ENCODE results near the gene OR56B4. TPM values are rescaled to one million over a fixed set of nuclear protein-coding genes. Genes with fewer than 3 reads are reported as not detected.

The OR56B4 gene
- total and polyA plus RNA-seq, 7 experiments from 2014 or later = not detected

Other genes starting within 250 kb of the OR56B4 start
- not detected for gene OR52E8, start 250.0 kb upstream of the OR56B4 start, total RNA-seq
- gene OR52E8, start 250.0 kb upstream of the OR56B4 start, polyA plus RNA-seq = not detected
- not detected for gene OR52E4, start 227.1 kb upstream of the OR56B4 start, total RNA-seq
- not detected for gene OR52E4, start 227.1 kb upstream of the OR56B4 start, polyA plus RNA-seq
- not detected for gene OR52E5, start 214.5 kb upstream of the OR56B4 start, total RNA-seq
- gene OR52E5, start 214.5 kb upstream of the OR56B4 start, polyA plus RNA-seq = not detected
- not detected for gene OR56A3, start 165.4 kb upstream of the OR56B4 start, total RNA-seq
- gene OR56A3, start 165.4 kb upstream of the OR56B4 start, polyA plus RNA-seq = not detected
- gene OR56A5, start 139.2 kb upstream of the OR56B4 start, total RNA-seq = not detected
- not detected for gene OR56A5, start 139.2 kb upstream of the OR56B4 start, polyA plus RNA-seq
- gene OR52L1, start 120.7 kb upstream of the OR56B4 start, total RNA-seq = not detected
- not detected for gene OR52L1, start 120.7 kb upstream of the OR56B4 start, polyA plus RNA-seq
- under 1 TPM in 2 of 5 experiments, not detected in 3; 0.07 to 0.08 TPM for gene OR56A4, start 100.7 kb upstream of the OR56B4 start, total RNA-seq
- gene OR56A4, start 100.7 kb upstream of the OR56B4 start, polyA plus RNA-seq = not detected
- not detected for gene OR56A1, start 76.9 kb upstream of the OR56B4 start, total RNA-seq
- not detected for gene OR56A1, start 76.9 kb upstream of the OR56B4 start, polyA plus RNA-seq
- gene OR52B2, start 62.6 kb downstream of the OR56B4 start, total RNA-seq = not detected
- gene OR52B2, start 62.6 kb downstream of the OR56B4 start, polyA plus RNA-seq = not detected
- gene OR52W1, start 91.5 kb downstream of the OR56B4 start, total RNA-seq = not detected
- not detected for gene OR52W1, start 91.5 kb downstream of the OR56B4 start, polyA plus RNA-seq
- gene C11orf42, start 97.9 kb downstream of the OR56B4 start, total RNA-seq = not detected
- gene C11orf42, start 97.9 kb downstream of the OR56B4 start, polyA plus RNA-seq = not detected
- 10 to 100 TPM; 26.8 to 52.4 (median 44.3) TPM for gene FHIP1B, start 127.0 kb downstream of the OR56B4 start, total RNA-seq
- gene FHIP1B, start 127.0 kb downstream of the OR56B4 start, polyA plus RNA-seq = 10 to 100 TPM in 1 of 2 donors, 1 to 10 TPM in 1; 9.7 to 20.3 TPM
- under 1 TPM in 4 of 5 experiments, not detected in 1; 0.32 to 0.62 (median 0.37) TPM for gene CNGA4, start 131.4 kb downstream of the OR56B4 start, total RNA-seq
- gene CNGA4, start 131.4 kb downstream of the OR56B4 start, polyA plus RNA-seq = not detected
- gene CCKBR, start 152.2 kb downstream of the OR56B4 start, total RNA-seq = not detected
- not detected for gene CCKBR, start 152.2 kb downstream of the OR56B4 start, polyA plus RNA-seq
- gene CAVIN3, start 212.8 kb downstream of the OR56B4 start, total RNA-seq = 1 to 10 TPM in 1 of 5 experiments, under 1 TPM in 2, not detected in 2; 0.51 to 5.4 (median 0.61) TPM
- not detected for gene CAVIN3, start 212.8 kb downstream of the OR56B4 start, polyA plus RNA-seq